ENCODE measurements around the gene IDH3G. TPM values are rescaled to one million over a fixed set of nuclear protein-coding genes. Genes with fewer than 3 reads are reported as not detected.
"Not testable (repeated sequence)": the region's sequence is repeated elsewhere in the genome, so short reads cannot be mapped to it uniquely, and the experiment has no call there.

The IDH3G gene
- total and polyA plus RNA-seq, 2 donors (not counting 3 experiments of a cell fraction or from before 2014, with no cell fraction given): 57.7 to 116 TPM

DNA sequence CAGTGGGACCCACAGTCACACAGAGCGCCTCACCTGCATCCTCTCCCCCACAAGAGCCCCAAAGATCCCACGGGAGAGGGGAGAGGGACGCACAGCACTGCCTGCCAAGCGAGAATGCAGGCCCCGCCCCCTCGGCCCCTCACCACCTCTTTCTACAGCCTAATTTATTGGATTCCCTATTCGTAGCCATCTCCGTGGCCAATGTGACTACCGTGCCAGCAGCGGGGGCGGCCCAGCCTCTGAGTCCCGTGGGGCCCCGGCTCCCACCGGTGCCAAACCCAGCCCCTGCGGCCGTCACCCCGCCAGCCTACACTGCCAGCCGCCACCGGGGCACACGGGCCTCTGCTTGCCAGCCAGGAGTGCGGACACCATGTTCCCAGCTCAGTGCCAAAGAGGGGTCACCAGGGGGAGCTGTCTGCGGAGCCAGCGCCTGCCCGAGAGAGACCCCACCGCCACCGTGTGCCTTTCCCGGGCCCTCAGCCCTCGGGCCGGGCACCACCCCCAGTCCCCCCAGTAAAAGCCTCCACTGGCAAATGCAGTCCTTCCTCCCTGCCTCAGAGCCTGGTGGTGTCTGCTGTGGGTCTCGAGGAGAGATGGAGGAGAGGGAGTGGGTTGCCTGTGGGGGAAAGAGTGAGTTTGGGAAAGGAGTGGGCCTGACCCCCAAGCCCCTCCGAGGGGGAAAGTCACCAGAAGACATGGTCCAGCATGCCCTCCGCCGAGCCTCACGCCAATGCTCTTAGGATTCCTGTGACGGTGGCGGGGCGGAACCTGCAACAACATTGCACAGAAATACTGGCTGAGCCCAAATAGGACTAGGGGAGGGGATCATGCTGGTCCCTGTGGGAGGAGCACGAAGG is 49.7 kb downstream of the IDH3G start:
- H2AFZ ChIP-seq (ENCODE audit: low read depth, low read length): no peak overlapping the region
- no peak overlapping the region for H3K4me2 ChIP-seq (ENCODE audit: insufficient read depth, low read length)
- CTCF ChIA-PET: interaction anchor here (1.0 kb wide), 2 partner anchors 10 to 179 kb away, joined by 3 to 4 read pairs; no protein-coding TSS in a partner anchor
- no peaks in the 10 kb centered on the region for H3K27me3 ChIP-seq (ENCODE audit: control insufficient read depth in 2 of 2, insufficient read depth in 2 of 2, low read length in 2 of 2)
- H3K79me2 ChIP-seq (ENCODE audit: control insufficient read depth, insufficient read depth, low read length): no peaks in the 10 kb centered on the region
- DNase-seq (ENCODE audit: low read depth, low spot score): peak; percentile 10
- dilution Hi-C loops (cut with MboI; ENCODE audit: extremely low pct_ligation_motif_present, low sequenced_read_pairs) (no loop called here), intact Hi-C loops (cut with micrococcal nuclease) (no loop called here)
- H3K9me1 ChIP-seq (replicated peaks; ENCODE audit: control insufficient read depth, extremely low read depth, insufficient read depth, low read length): no peaks in the 10 kb centered on the region
- no peak overlapping the region for H3K9ac ChIP-seq (replicated peaks; ENCODE audit: extremely low read depth, insufficient read depth, low read length)
- peak; percentile 38 for FAIRE-seq
- POLR2A ChIA-PET: no interaction called here
- no peaks in the 10 kb centered on the region for H3K9me3 ChIP-seq (replicated peaks; ENCODE audit: control insufficient read depth, insufficient read depth, low read length)
- BruUV-seq (replicated peaks): no TSS peak
- H3K27ac ChIP-seq (ENCODE audit: insufficient read depth, low read depth, low read length): no peak overlapping the region
- H3K36me3 ChIP-seq (ENCODE audit: control insufficient read depth in 2 of 2, extremely low read depth in 1 of 2, insufficient read depth in 2 of 2, low read length in 2 of 2): no peaks in the 10 kb centered on the region
- H3K4me1 ChIP-seq (ENCODE audit: control insufficient read depth, extremely low read depth, insufficient read depth, low read length): no peaks in the 10 kb centered on the region
- no peak overlapping the region for H3K4me3 ChIP-seq (replicated peaks in 1 of 3; ENCODE audit: insufficient read depth in 1 of 3, low read depth in 1 of 3, low read length in 3 of 3)
- TF ChIP-seq CTCF (IDR thresholded peaks at IDR 0.05; ENCODE audit: extremely low read depth in 1 of 2, insufficient read depth in 1 of 2, low read depth in 1 of 2, low read length in 2 of 2) (peak in 1 of 2 donors; percentile 46), POLR2A (IDR thresholded peaks at IDR 0.05; ENCODE audit: low read depth, low read length) (no peak)
- H4K20me1 ChIP-seq (replicated peaks; ENCODE audit: control insufficient read depth, extremely low read depth, insufficient read depth, low read length): no peaks in the 10 kb centered on the region

DNA sequence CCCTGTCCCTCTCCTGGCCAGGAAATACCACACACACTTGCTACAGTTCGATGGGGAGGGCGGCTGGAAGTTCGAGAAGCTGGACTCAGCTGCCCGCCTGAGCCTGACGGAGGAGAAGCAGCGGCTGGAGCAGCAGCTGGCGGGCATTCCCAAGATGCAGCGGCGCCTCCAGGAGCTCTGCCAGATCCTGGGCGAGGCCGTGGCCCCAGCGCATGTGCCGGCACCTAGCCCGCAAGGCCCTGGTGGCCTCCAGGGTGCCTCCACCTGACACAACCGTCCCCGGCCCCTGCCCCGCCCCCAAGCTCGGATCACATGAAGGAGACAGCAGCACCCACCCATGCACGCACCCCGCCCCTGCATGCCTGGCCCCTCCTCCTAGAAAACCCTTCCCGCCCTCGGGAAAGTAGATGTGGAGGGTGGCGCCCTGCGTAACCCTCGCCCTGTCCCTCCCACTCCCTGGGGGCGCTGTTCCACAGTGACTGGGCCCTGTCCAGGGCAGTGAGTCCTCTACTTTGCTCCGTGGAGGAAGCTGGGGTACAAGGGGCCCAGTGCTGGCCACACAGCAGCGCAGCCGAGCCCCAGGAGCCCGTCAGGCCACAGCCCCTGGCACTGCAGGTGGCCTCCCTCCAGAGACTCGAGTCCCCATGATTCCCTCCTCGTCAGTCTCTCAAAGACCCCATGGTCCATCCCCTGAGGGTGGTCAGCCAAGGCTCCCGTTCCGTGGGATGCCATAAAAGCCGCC is 50.5 kb downstream of the IDH3G start:
- CTCF ChIA-PET: interaction anchor here (1.0 kb wide), 2 partner anchors 11 to 179 kb away, joined by 3 to 4 read pairs; no protein-coding TSS in a partner anchor
- FAIRE-seq: not testable (repeated sequence)

GRCh38 chrX:153742796-153743467 is 51.2 kb downstream of the IDH3G start:
- H3K4me2 ChIP-seq (ENCODE audit: insufficient read depth, low read length); BruUV-seq (replicated peaks); H3K4me1 ChIP-seq (ENCODE audit: control insufficient read depth, extremely low read depth, insufficient read depth, low read length); H3K27ac ChIP-seq (ENCODE audit: insufficient read depth, low read depth, low read length); DNase-seq (ENCODE audit: low read depth, low spot score); H4K20me1 ChIP-seq (replicated peaks; ENCODE audit: control insufficient read depth, extremely low read depth, insufficient read depth, low read length); dilution Hi-C loops (cut with MboI; ENCODE audit: extremely low pct_ligation_motif_present, low sequenced_read_pairs); POLR2A ChIA-PET; H3K9ac ChIP-seq (replicated peaks; ENCODE audit: extremely low read depth, insufficient read depth, low read length); H3K27me3 ChIP-seq (ENCODE audit: control insufficient read depth in 2 of 2, insufficient read depth in 2 of 2, low read length in 2 of 2); intact Hi-C loops (cut with micrococcal nuclease); CTCF ChIA-PET; FAIRE-seq; H3K4me3 ChIP-seq (replicated peaks in 1 of 3; ENCODE audit: insufficient read depth in 1 of 3, low read depth in 1 of 3, low read length in 3 of 3); H3K9me1 ChIP-seq (replicated peaks; ENCODE audit: control insufficient read depth, extremely low read depth, insufficient read depth, low read length); H2AFZ ChIP-seq (ENCODE audit: low read depth, low read length); H3K9me3 ChIP-seq (replicated peaks; ENCODE audit: control insufficient read depth, insufficient read depth, low read length); H3K36me3 ChIP-seq (ENCODE audit: control insufficient read depth in 2 of 2, extremely low read depth in 1 of 2, insufficient read depth in 2 of 2, low read length in 2 of 2); H3K79me2 ChIP-seq (ENCODE audit: control insufficient read depth, insufficient read depth, low read length): not testable (repeated sequence)

More for the DNA sequence above, 50.5 kb downstream of the IDH3G start:
- H2AFZ ChIP-seq (ENCODE audit: low read depth, low read length); H3K4me2 ChIP-seq (ENCODE audit: insufficient read depth, low read length); POLR2A ChIA-PET; H3K9me3 ChIP-seq (replicated peaks; ENCODE audit: control insufficient read depth, insufficient read depth, low read length); DNase-seq (ENCODE audit: low read depth, low spot score); dilution Hi-C loops (cut with MboI; ENCODE audit: extremely low pct_ligation_motif_present, low sequenced_read_pairs); intact Hi-C loops (cut with micrococcal nuclease); H3K79me2 ChIP-seq (ENCODE audit: control insufficient read depth, insufficient read depth, low read length); H3K9me1 ChIP-seq (replicated peaks; ENCODE audit: control insufficient read depth, extremely low read depth, insufficient read depth, low read length); H3K4me3 ChIP-seq (replicated peaks in 1 of 3; ENCODE audit: insufficient read depth in 1 of 3, low read depth in 1 of 3, low read length in 3 of 3); H3K27me3 ChIP-seq (ENCODE audit: control insufficient read depth in 2 of 2, insufficient read depth in 2 of 2, low read length in 2 of 2); H3K9ac ChIP-seq (replicated peaks; ENCODE audit: extremely low read depth, insufficient read depth, low read length); H3K4me1 ChIP-seq (ENCODE audit: control insufficient read depth, extremely low read depth, insufficient read depth, low read length); H3K27ac ChIP-seq (ENCODE audit: insufficient read depth, low read depth, low read length); H3K36me3 ChIP-seq (ENCODE audit: control insufficient read depth in 2 of 2, extremely low read depth in 1 of 2, insufficient read depth in 2 of 2, low read length in 2 of 2); H4K20me1 ChIP-seq (replicated peaks; ENCODE audit: control insufficient read depth, extremely low read depth, insufficient read depth, low read length): not testable (repeated sequence)
- TSS peak; percentile 36 for BruUV-seq (replicated peaks)

All from endothelial cell of umbilical vein (primary cell).